ENCODE measurements around the gene POGLUT2.

The POGLUT2 gene

DNA sequence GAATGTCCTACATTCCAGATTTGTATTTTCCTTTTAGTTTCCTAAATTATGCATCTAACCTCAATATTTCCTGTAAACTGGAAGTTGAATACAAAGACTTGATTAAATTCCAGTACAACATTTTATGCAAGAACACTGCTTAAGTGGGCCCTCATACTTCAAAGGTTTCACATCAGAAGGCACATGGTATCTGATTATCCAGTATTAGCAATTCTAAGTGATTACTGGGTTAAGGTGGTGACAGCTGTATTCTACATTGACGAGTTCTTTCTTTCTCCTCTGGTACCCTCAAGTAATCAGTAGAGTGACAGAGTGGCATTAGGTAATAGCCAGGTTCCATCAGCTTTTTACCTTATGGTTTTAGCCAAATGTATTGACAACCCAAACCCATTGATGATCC is 18.5 kb upstream of the POGLUT2 start:
- DNase-seq (ENCODE audit: extremely low read depth, low read depth): no peak
- TF ChIP-seq, protein P1, sequence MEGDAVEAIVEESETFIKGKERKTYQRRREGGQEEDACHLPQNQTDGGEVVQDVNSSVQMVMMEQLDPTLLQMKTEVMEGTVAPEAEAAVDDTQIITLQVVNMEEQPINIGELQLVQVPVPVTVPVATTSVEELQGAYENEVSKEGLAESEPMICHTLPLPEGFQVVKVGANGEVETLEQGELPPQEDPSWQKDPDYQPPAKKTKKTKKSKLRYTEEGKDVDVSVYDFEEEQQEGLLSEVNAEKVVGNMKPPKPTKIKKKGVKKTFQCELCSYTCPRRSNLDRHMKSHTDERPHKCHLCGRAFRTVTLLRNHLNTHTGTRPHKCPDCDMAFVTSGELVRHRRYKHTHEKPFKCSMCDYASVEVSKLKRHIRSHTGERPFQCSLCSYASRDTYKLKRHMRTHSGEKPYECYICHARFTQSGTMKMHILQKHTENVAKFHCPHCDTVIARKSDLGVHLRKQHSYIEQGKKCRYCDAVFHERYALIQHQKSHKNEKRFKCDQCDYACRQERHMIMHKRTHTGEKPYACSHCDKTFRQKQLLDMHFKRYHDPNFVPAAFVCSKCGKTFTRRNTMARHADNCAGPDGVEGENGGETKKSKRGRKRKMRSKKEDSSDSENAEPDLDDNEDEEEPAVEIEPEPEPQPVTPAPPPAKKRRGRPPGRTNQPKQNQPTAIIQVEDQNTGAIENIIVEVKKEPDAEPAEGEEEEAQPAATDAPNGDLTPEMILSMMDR (IDR thresholded peaks at IDR 0.05; ENCODE audit: low read depth, low read length): no peak

DNA sequence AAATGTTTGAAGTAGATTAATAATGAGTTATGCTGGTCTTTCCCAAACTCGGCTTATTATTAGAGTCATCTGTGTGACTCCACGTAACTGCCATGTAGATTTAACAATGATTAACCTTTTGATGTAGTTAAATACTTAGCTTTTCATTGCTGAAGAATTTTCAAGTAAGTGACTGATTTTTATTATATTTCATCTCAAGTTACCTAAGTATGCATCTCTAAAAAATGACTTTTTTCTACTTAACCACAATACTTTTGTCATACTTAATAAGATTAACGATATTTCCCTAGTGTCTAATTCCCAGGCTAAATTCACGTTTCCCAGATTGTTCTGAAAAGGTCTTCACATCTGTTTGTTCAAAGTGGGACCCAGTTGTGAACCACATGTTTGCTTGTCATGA is 17.9 kb upstream of the POGLUT2 start:
- no peak for DNase-seq (ENCODE audit: extremely low read depth, low read depth)
- TF ChIP-seq, protein P1 (IDR thresholded peaks at IDR 0.05; ENCODE audit: low read depth, low read length): no peak

DNA sequence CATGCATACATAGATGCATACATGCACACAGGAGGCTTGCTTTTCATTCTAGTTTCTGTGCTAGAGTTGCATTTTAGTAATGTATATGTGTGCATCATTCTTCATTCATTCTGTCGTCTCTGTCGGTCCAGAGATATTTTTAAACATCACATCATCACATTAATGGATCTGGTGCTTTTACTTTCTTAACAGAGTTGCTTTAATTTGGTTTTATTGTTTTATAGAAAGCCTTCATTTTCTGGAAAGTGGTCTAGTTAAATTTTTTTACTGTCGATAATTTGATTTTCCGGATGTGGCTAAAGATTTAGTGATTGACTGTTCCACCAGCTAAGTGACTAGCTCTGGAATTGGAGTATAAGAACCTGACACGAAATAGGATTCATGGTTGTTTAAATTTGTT is 17.0 kb upstream of the POGLUT2 start:
- DNase-seq (ENCODE audit: extremely low read depth, low read depth): no peak
- TF ChIP-seq, protein P1 (IDR thresholded peaks at IDR 0.05; ENCODE audit: low read depth, low read length): no peak

DNA sequence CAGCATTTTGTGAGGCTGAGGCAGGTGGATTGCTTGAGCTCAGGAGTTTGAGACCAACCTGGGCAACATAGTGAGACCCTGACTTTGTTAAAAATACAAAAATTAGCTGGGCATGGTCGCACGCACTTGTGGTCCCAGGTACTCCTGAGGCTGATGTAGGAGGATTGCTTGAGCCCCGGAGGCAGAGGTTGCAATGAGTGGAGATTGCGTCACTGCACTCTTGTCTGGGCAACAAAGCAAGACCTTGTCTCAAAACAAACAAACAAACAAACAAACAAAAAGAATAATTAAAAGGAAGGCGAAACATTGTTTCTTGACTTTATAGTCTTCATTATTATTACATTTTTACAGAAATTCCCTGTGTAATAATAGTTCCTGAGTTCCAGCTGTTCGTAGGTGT is 16.0 kb upstream of the POGLUT2 start:
- TF ChIP-seq, protein P1 (IDR thresholded peaks at IDR 0.05; ENCODE audit: low read depth, low read length): no peak
- DNase-seq (ENCODE audit: extremely low read depth, low read depth): no peak

DNA sequence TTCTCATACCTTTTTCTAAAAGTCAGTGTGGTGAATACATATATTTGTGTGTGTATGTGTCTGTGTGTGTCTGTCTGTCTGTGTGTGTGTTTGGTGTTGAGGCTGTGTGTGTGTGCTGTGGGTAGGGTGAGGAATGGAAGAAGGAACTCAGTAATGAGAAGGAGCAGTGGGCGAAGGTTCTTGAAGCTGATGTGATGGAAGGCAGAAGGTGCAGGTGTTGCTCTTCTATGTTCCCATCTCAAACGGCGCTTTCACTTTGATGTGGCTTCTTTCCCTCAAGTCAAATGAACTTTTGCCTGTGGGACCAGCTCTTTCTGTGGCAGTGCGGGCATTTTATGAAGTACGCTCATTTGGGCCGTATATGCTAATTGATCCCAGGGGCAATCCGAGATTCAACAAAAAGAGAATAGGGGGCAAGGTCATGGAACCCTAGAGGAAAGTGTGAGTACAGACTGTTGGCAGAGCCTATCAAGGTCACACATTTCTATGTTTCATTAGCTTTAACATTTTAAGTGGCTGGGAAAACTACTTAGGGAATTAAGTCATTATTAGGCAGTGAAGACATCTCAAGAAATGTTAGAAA is 15.3 kb upstream of the POGLUT2 start:
- no peak for DNase-seq (ENCODE audit: extremely low read depth, low read depth)
- TF ChIP-seq, protein P1 (IDR thresholded peaks at IDR 0.05; ENCODE audit: low read depth, low read length): no peak

DNA sequence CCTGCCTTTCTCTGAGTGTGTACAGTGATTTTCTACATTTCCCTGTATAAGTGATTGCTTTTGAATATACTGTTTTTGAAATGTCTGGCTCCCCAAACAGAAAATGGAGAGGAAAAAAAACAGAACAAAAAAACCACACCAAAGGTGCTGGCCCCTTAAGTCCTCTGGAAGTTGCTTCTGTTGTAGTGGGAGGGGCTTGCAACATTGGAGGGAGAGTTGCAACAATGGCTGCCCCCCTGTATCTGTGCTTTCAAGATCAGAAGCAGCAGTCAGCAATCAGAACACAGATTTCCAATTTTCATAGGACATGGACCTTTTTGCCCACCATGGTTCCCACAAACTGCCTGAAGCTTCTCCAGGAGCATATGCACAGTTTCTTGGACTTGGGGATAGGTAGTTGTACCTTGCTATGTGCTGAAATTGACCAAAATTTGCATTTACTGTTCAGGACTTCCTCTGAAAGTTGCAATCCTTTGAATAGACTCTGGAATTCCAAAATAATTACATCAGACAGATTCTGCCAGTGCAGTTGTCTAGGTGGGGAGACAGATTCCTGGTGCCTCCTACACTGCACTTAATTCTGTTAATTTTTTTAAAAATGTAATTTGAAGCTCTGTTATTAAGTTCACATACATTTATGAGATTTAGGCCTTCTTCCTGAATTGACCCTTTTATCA is 14.0 kb upstream of the POGLUT2 start:
- TF ChIP-seq, protein P1 (IDR thresholded peaks at IDR 0.05; ENCODE audit: low read depth, low read length): no peak
- DNase-seq (ENCODE audit: extremely low read depth, low read depth): no peak

DNA sequence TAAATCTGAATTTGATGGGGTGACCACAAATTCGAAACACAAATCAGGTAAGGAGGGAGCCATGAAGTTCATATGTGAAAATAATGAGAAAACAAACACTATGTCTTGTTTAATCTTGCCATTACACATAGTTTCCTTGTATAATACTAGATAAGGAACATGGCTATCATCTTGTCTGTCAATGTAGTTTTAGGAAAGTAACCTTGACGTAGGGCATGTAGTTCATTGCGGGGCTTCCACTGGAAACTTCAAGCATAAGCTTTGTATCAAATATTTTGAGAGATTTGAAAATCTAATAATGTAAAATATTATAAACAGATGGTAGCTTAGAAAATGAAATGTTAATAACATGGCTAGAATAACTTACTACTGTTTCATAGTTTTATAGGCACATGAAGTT is 8.9 kb upstream of the POGLUT2 start:
- no peak for DNase-seq (ENCODE audit: extremely low read depth, low read depth)
- TF ChIP-seq, protein P1 (IDR thresholded peaks at IDR 0.05; ENCODE audit: low read depth, low read length): no peak

Data from AG09319 (cell line).